ENCODE measurements around the gene GLIS1. TPM values are rescaled to one million over a fixed set of nuclear protein-coding genes. Genes with fewer than 3 reads are reported as not detected.

Gene GLIS1
- total and polyA plus RNA-seq, 2 of the 8 experiments (the other 6 are each of a cell fraction or from before 2014, with no cell fraction given) = 0.15 to 0.22 TPM

GRCh38 chr1:53754484-53755312, 15.7 kb upstream of the GLIS1 start:
- Histone ChIP-seq H3K9me3 (ENCODE audit: insufficient read depth in 2 of 2, low read depth in 1 of 2, low read length in 1 of 2) (no peaks in the 10 kb centered on the region), H2BK20ac (ENCODE audit: low read length) (no peak overlapping the region), H2BK120ac (replicated peaks; ENCODE audit: low read depth, low read length) (no peak overlapping the region), H4K91ac (replicated peaks; ENCODE audit: insufficient read length, low read length) (no peak overlapping the region), H3K4me3 (ENCODE audit: extremely low read depth in 1 of 4, insufficient read depth in 2 of 4, low read depth in 3 of 4, low read length in 4 of 4) (no peak overlapping the region), H4K8ac (ENCODE audit: extremely low read depth, insufficient read depth, low read length) (no peak overlapping the region), H3K23ac (ENCODE audit: insufficient read length) (no peak overlapping the region), H3K18ac (ENCODE audit: extremely low read depth, low read length) (no peak overlapping the region), H2BK15ac (ENCODE audit: low read length) (no peak overlapping the region), H4K20me1 (replicated peaks in 1 of 2; ENCODE audit: control insufficient read depth in 1 of 2, insufficient read depth in 2 of 2, low read length in 2 of 2) (no peaks in the 10 kb centered on the region), H3K4ac (replicated peaks; ENCODE audit: insufficient read length, low read depth, low read length) (no peak overlapping the region), H3K4me1 (replicated peaks in 1 of 4; ENCODE audit: control insufficient read depth in 3 of 4, insufficient read depth in 4 of 4, low read length in 3 of 4) (no peaks in the 10 kb centered on the region), H3K79me2 (ENCODE audit: control insufficient read depth in 1 of 2, insufficient read depth in 2 of 2, low read length in 2 of 2) (no peaks in the 10 kb centered on the region), H3K23me2 (ENCODE audit: low read depth, low read length) (no peaks in the 10 kb centered on the region), H2AFZ (ENCODE audit: low read length) (no peak overlapping the region), H3K27ac (ENCODE audit: low read depth, low read length) (no peak overlapping the region), H4K5ac (ENCODE audit: insufficient read length, low read depth, low read length) (no peak overlapping the region), H3K36me3 (ENCODE audit: control insufficient read depth in 2 of 4, insufficient read depth in 4 of 4, low read length in 3 of 4) (no peaks in the 10 kb centered on the region), H3K4me2 (ENCODE audit: insufficient read depth in 1 of 2, low read depth in 2 of 2, low read length in 2 of 2) (no peak overlapping the region), H2AK5ac (ENCODE audit: low read depth, low read length) (no peak overlapping the region), H3K27me3 (replicated peaks in 1 of 4; ENCODE audit: control insufficient read depth in 3 of 4, extremely low read depth in 1 of 4, insufficient read depth in 3 of 4, low read length in 3 of 4) (no peaks in the 10 kb centered on the region), H3K14ac (ENCODE audit: insufficient read length) (no peak overlapping the region), H2BK12ac (ENCODE audit: low read depth, low read length) (no peak overlapping the region), H2BK5ac (ENCODE audit: low read depth, low read length) (no peak overlapping the region), H3K9ac (replicated peaks in 1 of 4; ENCODE audit: extremely low read depth in 1 of 4, low read depth in 3 of 4, low read length in 3 of 4) (no peak overlapping the region), H3K79me1 (ENCODE audit: low read depth, low read length) (no peaks in the 10 kb centered on the region), H3K56ac (replicated peaks; ENCODE audit: insufficient read length, low read depth, low read length) (no peak overlapping the region)
- ChIA-PET POLR2A (ENCODE audit: partially characterized antibody) (interaction anchor here (0.7 kb wide), 1 partner anchor 95 kb away, joined by 3 read pairs; no protein-coding TSS in a partner anchor), CTCF (ENCODE audit: partially characterized antibody) (interaction anchor here (0.8 to 4.0 kb wide), 20 partner anchors 8 to 303 kb away, joined by 3 to 35 read pairs (median 4); no protein-coding TSS in a partner anchor)
- FAIRE-seq (peak; percentile 86), DNase-seq (ENCODE audit: low read depth in 1 of 2, low spot score in 2 of 2) (no peak)
- 47% methylated on average over 6 of the region's 6 CpGs; no CpG with 5 or more reads in 1 of the 2 experiments for whole genome bisulfite sequencing, 2 experiments (ENCODE audit: extremely low coverage in 1 of 2, insufficient coverage in 1 of 2, insufficient read length in 1 of 2, insufficient replicate concordance in 2 of 2, low coverage in 1 of 2, low lambda C conversion rate in 2 of 2, missing lambda C conversion rate in 1 of 2)
- no peak for TF ChIP-seq CTBP2 (IDR thresholded peaks at IDR 0.05; ENCODE audit: borderline replicate concordance, insufficient read depth, insufficient read length, low read length)
- no peak for TF ChIP-seq RXRA (IDR thresholded peaks at IDR 0.05; ENCODE audit: insufficient read depth, low read depth, low read length)
- no peak for TF ChIP-seq TAF7 (optimal IDR thresholded peaks at IDR 0.05; ENCODE audit: borderline replicate concordance, low read depth, low read length)
- TF ChIP-seq POLR2AphosphoS5 (IDR thresholded peaks at IDR 0.05; ENCODE audit: low read depth, low read length) = no peak
- TF ChIP-seq RAD21 (IDR thresholded peaks at IDR 0.05 in 1 of 2, conservative IDR thresholded peaks at IDR 0.05 in 1 of 2; ENCODE audit: low read depth in 2 of 2, low read length in 2 of 2) = peak; percentile 76 to 77
- TF ChIP-seq RNF2 (IDR thresholded peaks at IDR 0.05; ENCODE audit: borderline replicate concordance, low read depth, low read length, missing control alignments, poor library complexity, severe bottlenecking) = no peak
- no peak for TF ChIP-seq POU5F1 (IDR thresholded peaks at IDR 0.05; ENCODE audit: low read depth, low read length)
- TF ChIP-seq CBX5 (IDR thresholded peaks at IDR 0.05; ENCODE audit: low read depth, low read length) = no peak
- no peak for TF ChIP-seq CREB1 (IDR thresholded peaks at IDR 0.05)
- TF ChIP-seq TAF1 (IDR thresholded peaks at IDR 0.05; ENCODE audit: low read depth, low read length) = no peak
- no peak for TF ChIP-seq TCF12 (IDR thresholded peaks at IDR 0.05; ENCODE audit: low read depth, low read length)
- TF ChIP-seq RFX5 (IDR thresholded peaks at IDR 0.05; ENCODE audit: borderline replicate concordance, low read depth, low read length) = no peak

Measured in H1 (cell line).